ENCODE data around the gene EED. TPM values are rescaled to one million over a fixed set of nuclear protein-coding genes. Genes with fewer than 3 reads are reported as not detected.

Gene EED
- total and polyA plus RNA-seq, 4 donors, result 5.4 to 17.1 (median 8.2) TPM

DNA sequence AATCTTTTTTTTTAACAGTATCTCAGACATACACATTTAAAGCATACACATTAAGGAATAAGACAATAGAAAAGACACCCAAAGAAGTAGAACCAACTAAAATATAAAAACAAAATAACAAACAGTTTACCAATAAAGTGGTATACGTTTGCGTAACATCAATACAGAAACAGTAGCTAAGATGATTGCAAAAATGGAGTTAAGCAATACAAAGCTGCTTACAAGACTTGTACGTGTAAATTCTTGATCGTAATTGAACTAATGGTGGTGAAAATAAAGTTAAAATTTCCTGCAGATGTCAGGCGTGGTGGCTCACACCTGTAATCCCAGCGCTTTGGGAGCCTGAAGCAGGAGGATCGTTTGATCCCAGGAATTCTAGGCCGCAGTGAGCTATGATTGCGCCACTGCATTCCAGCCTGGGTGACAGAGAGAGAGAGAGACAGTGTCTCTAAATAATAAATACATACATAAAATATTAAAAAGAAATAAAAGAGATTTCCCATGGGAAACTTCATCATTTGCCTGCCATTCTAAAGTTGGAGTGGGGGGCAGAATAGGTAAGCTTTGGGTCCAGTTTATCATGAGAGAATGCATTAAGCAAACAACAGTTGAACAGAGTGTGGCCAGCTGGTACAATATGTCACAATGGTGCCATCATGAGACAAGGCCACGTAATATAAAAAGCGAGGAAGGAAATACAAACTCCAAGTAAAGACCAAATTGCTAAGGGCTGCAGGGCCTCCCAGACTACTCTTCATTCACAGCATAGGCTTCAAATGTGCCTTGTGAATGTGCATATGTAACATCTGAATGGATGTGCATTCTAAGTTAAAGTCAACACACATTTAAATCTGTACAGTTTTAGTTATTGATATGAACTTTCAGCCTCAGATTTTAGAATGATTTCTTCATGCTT, 38.9 kb upstream of the EED start:
- TF ChIP-seq, protein P1, sequence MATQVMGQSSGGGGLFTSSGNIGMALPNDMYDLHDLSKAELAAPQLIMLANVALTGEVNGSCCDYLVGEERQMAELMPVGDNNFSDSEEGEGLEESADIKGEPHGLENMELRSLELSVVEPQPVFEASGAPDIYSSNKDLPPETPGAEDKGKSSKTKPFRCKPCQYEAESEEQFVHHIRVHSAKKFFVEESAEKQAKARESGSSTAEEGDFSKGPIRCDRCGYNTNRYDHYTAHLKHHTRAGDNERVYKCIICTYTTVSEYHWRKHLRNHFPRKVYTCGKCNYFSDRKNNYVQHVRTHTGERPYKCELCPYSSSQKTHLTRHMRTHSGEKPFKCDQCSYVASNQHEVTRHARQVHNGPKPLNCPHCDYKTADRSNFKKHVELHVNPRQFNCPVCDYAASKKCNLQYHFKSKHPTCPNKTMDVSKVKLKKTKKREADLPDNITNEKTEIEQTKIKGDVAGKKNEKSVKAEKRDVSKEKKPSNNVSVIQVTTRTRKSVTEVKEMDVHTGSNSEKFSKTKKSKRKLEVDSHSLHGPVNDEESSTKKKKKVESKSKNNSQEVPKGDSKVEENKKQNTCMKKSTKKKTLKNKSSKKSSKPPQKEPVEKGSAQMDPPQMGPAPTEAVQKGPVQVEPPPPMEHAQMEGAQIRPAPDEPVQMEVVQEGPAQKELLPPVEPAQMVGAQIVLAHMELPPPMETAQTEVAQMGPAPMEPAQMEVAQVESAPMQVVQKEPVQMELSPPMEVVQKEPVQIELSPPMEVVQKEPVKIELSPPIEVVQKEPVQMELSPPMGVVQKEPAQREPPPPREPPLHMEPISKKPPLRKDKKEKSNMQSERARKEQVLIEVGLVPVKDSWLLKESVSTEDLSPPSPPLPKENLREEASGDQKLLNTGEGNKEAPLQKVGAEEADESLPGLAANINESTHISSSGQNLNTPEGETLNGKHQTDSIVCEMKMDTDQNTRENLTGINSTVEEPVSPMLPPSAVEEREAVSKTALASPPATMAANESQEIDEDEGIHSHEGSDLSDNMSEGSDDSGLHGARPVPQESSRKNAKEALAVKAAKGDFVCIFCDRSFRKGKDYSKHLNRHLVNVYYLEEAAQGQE (IDR thresholded peaks at IDR 0.05), result no peak
- TF ChIP-seq EGR1 (IDR thresholded peaks at IDR 0.05; ENCODE audit: low read depth in 2 of 2) (no peak), FOXA1 (IDR thresholded peaks at IDR 0.05) (no peak), HNF4A (conservative IDR thresholded peaks at IDR 0.05) (no peak), RAD21 (IDR thresholded peaks at IDR 0.05) (peak; percentile 21 to 25)
- WGBS, result 86% methylated on average over 11 of the region's 11 CpGs
- peaks cover 0 to 4% (median 2%) of the 10 kb centered on the region in 4 donors for H3K4me1 ChIP-seq (ENCODE audit: control insufficient read depth in 4 of 4, insufficient read depth in 4 of 4, low read length in 3 of 4)
- H3K9ac ChIP-seq (ENCODE audit: low read depth in 1 of 2, low read length in 2 of 2), result no peak overlapping the region
- H3K27me3 ChIP-seq (ENCODE audit: control insufficient read depth in 4 of 4, insufficient read depth in 4 of 4, low read length in 3 of 4), result no peaks in the 10 kb centered on the region
- no peaks in the 10 kb centered on the region for H3K9me3 ChIP-seq (ENCODE audit: control insufficient read depth in 4 of 4, low read length in 3 of 4)
- no peak overlapping the region for H3K27ac ChIP-seq (ENCODE audit: low read depth in 1 of 2, low read length in 2 of 2)
- DNase-seq (ENCODE audit: low spot score), result no peak
- H3K4me3 ChIP-seq (ENCODE audit: low read depth in 1 of 3, low read length in 3 of 3), result no peak overlapping the region
- no peaks in the 10 kb centered on the region for H3K36me3 ChIP-seq (ENCODE audit: control insufficient read depth in 4 of 4, insufficient read depth in 3 of 4, low read depth in 1 of 4, low read length in 3 of 4)

DNA sequence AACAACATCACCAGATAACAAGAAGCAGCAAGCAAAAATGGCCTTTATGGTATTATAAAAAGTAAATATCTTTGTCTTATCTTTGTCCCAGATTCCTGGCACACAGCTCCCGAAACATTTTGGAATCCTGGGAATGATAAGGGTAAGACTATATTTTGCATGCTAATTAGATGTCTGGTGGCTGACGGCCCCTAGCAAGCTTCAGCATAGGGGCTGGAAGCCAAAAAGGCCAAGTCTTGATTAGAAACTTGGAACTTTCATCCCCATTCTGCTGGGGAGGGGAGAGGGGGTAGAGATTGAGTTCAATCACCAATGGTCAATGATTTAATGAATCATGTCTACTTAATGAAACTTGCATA, 38.2 kb upstream of the EED start:
- Histone ChIP-seq H3K9me3 (ENCODE audit: control insufficient read depth in 4 of 4, low read length in 3 of 4) (no peaks in the 10 kb centered on the region), H3K4me1 (ENCODE audit: control insufficient read depth in 4 of 4, insufficient read depth in 4 of 4, low read length in 3 of 4) (peaks cover 0 to 4% (median 2%) of the 10 kb centered on the region in 4 donors), H3K27ac (ENCODE audit: low read depth in 1 of 2, low read length in 2 of 2) (no peak overlapping the region), H3K4me3 (ENCODE audit: low read depth in 1 of 3, low read length in 3 of 3) (no peak overlapping the region), H3K27me3 (ENCODE audit: control insufficient read depth in 4 of 4, insufficient read depth in 4 of 4, low read length in 3 of 4) (no peaks in the 10 kb centered on the region), H3K36me3 (ENCODE audit: control insufficient read depth in 4 of 4, insufficient read depth in 3 of 4, low read depth in 1 of 4, low read length in 3 of 4) (no peaks in the 10 kb centered on the region), H3K9ac (ENCODE audit: low read depth in 1 of 2, low read length in 2 of 2) (no peak overlapping the region)
- TF ChIP-seq NR2F2 (IDR thresholded peaks at IDR 0.05) (peak; percentile 19), RXRA (IDR thresholded peaks at IDR 0.05) (no peak)
- no peak for DNase-seq (ENCODE audit: low spot score)
- WGBS, result 81% methylated on average over 2 of the region's 2 CpGs

DNA sequence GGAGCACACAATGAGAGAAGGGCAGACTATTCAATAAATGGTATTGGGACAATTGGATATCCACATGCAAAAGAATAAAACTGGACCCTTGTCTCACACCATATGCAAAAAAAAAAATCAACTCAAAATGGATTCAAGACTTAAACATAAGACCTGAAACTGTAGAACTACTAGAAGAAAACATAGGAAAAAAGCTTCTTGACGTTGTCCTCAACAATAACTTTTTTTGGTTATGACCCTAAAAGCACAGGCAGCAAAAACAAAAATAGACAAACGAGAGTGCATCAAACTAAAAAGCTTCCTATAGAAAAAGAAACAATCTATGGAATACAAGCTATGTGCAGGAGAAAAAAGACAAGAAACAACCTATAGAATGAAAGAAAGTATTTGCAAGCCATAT, 37.1 kb upstream of the EED start:
- Histone ChIP-seq H3K9ac (ENCODE audit: low read depth in 1 of 2, low read length in 2 of 2) (no peak overlapping the region), H3K27ac (ENCODE audit: low read depth in 1 of 2, low read length in 2 of 2) (no peak overlapping the region), H3K27me3 (ENCODE audit: control insufficient read depth in 4 of 4, insufficient read depth in 4 of 4, low read length in 3 of 4) (no peaks in the 10 kb centered on the region), H3K4me1 (ENCODE audit: control insufficient read depth in 4 of 4, insufficient read depth in 4 of 4, low read length in 3 of 4) (peaks cover 0 to 4% (median 2%) of the 10 kb centered on the region in 4 donors), H3K9me3 (ENCODE audit: control insufficient read depth in 4 of 4, low read length in 3 of 4) (no peaks in the 10 kb centered on the region), H3K4me3 (ENCODE audit: low read depth in 1 of 3, low read length in 3 of 3) (no peak overlapping the region), H3K36me3 (ENCODE audit: control insufficient read depth in 4 of 4, insufficient read depth in 3 of 4, low read depth in 1 of 4, low read length in 3 of 4) (no peaks in the 10 kb centered on the region)
- WGBS, result 97% methylated on average over 2 of the region's 2 CpGs
- DNase-seq (ENCODE audit: low spot score), result no peak
- TF ChIP-seq HNF4G (IDR thresholded peaks at IDR 0.05) (no peak), SP1 (IDR thresholded peaks at IDR 0.05) (no peak), JUND (IDR thresholded peaks at IDR 0.05) (no peak), RAD21 (IDR thresholded peaks at IDR 0.05) (no peak), RXRA (IDR thresholded peaks at IDR 0.05) (no peak), NR2F2 (IDR thresholded peaks at IDR 0.05) (no peak), HNF4A (conservative IDR thresholded peaks at IDR 0.05) (no peak), EGR1 (IDR thresholded peaks at IDR 0.05; ENCODE audit: low read depth in 2 of 2) (no peak), FOXA2 (IDR thresholded peaks at IDR 0.05) (no peak), GABPA (IDR thresholded peaks at IDR 0.05 in 1 of 2, conservative IDR thresholded peaks at IDR 0.05 in 1 of 2) (no peak)
- TF ChIP-seq, protein P1 (IDR thresholded peaks at IDR 0.05), result no peak
- TF ChIP-seq, protein P2, sequence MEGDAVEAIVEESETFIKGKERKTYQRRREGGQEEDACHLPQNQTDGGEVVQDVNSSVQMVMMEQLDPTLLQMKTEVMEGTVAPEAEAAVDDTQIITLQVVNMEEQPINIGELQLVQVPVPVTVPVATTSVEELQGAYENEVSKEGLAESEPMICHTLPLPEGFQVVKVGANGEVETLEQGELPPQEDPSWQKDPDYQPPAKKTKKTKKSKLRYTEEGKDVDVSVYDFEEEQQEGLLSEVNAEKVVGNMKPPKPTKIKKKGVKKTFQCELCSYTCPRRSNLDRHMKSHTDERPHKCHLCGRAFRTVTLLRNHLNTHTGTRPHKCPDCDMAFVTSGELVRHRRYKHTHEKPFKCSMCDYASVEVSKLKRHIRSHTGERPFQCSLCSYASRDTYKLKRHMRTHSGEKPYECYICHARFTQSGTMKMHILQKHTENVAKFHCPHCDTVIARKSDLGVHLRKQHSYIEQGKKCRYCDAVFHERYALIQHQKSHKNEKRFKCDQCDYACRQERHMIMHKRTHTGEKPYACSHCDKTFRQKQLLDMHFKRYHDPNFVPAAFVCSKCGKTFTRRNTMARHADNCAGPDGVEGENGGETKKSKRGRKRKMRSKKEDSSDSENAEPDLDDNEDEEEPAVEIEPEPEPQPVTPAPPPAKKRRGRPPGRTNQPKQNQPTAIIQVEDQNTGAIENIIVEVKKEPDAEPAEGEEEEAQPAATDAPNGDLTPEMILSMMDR (IDR thresholded peaks at IDR 0.05; ENCODE audit: low read depth, low read length, missing input control), result no peak
- TF ChIP-seq, protein P3, sequence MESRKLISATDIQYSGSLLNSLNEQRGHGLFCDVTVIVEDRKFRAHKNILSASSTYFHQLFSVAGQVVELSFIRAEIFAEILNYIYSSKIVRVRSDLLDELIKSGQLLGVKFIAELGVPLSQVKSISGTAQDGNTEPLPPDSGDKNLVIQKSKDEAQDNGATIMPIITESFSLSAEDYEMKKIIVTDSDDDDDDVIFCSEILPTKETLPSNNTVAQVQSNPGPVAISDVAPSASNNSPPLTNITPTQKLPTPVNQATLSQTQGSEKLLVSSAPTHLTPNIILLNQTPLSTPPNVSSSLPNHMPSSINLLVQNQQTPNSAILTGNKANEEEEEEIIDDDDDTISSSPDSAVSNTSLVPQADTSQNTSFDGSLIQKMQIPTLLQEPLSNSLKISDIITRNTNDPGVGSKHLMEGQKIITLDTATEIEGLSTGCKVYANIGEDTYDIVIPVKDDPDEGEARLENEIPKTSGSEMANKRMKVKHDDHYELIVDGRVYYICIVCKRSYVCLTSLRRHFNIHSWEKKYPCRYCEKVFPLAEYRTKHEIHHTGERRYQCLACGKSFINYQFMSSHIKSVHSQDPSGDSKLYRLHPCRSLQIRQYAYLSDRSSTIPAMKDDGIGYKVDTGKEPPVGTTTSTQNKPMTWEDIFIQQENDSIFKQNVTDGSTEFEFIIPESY (IDR thresholded peaks at IDR 0.05), result no peak
- TF ChIP-seq, protein P4, sequence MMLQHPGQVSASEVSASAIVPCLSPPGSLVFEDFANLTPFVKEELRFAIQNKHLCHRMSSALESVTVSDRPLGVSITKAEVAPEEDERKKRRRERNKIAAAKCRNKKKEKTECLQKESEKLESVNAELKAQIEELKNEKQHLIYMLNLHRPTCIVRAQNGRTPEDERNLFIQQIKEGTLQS (IDR thresholded peaks at IDR 0.05), result no peak
